Ecto neural progenitor cell (in vitro differentiated cells): ENCODE data around the gene NOB1.
"Not testable (repeated sequence)": the region's sequence is repeated elsewhere in the genome, so short reads cannot be mapped to it uniquely, and the experiment has no call there.

ENCODE experiments used
- DNase-seq: peaks from one replicate; pipeline ENCODE4 v3.0.0-alpha.2; 2018; ENCODE audit warnings: low spot score

NOB1 gene

GRCh38 chr16:69754469-69755310 lies at the start of gene NOB1:
Gene NOB1 (minus strand): TSS chr16:69754926. CDS start chr16:69754910, 16 bp downstream.
- DNase-seq = peak; percentile 97

GRCh38 chr16:69804297-69804696 lies 49.6 kb upstream of the NOB1 start:
- DNase-seq = no peak

- DNase-seq = no peak
Measured at GRCh38 chr16:69799611-69800031, 44.9 kb upstream of the NOB1 start.

GRCh38 chr16:69798466-69798865 lies 43.7 kb upstream of the NOB1 start:
- no peak for DNase-seq

GRCh38 chr16:69796285-69797118 lies 41.8 kb upstream of the NOB1 start:
- peak; percentile 53 for DNase-seq

- DNase-seq = no peak
Measured at GRCh38 chr16:69794486-69794885, 39.8 kb upstream of the NOB1 start.

GRCh38 chr16:69793526-69793925 lies 38.8 kb upstream of the NOB1 start:
- no peak for DNase-seq

- not testable (repeated sequence) for DNase-seq
Measured at GRCh38 chr16:69791391-69791847, 36.7 kb upstream of the NOB1 start.

- DNase-seq = no peak
Measured at GRCh38 chr16:69787883-69788282, 33.2 kb upstream of the NOB1 start.

- DNase-seq = no peak
Measured at GRCh38 chr16:69784586-69784985, 29.9 kb upstream of the NOB1 start.

- no peak for DNase-seq
Measured at GRCh38 chr16:69781118-69781517, 26.4 kb upstream of the NOB1 start.

GRCh38 chr16:69779724-69780123 lies 25.0 kb upstream of the NOB1 start:
- no peak for DNase-seq

GRCh38 chr16:69775563-69775962 lies 20.8 kb upstream of the NOB1 start:
- no peak for DNase-seq

- DNase-seq = no peak
Measured at GRCh38 chr16:69773260-69773947, 18.7 kb upstream of the NOB1 start.

GRCh38 chr16:69771651-69771967 lies 16.9 kb upstream of the NOB1 start:
- no peak for DNase-seq

GRCh38 chr16:69769404-69769803 lies 14.7 kb upstream of the NOB1 start:
- DNase-seq = no peak

- no peak for DNase-seq
Measured at GRCh38 chr16:69768666-69769065, 13.9 kb upstream of the NOB1 start.

GRCh38 chr16:69767459-69768229 lies 12.9 kb upstream of the NOB1 start:
- no peak for DNase-seq

- DNase-seq = no peak
Measured at GRCh38 chr16:69763599-69763942, 8.8 kb upstream of the NOB1 start.

GRCh38 chr16:69762814-69763598 lies 8.3 kb upstream of the NOB1 start:
- no peak for DNase-seq
